Measurements from ENCODE around the gene ADH4. TPM values are rescaled to one million over a fixed set of nuclear protein-coding genes. Genes with fewer than 3 reads are reported as not detected.

The ADH4 gene
- polyA plus RNA-seq, 1 donor (not counting 4 experiments of a cell fraction or from before 2014, with no cell fraction given) = not detected

DNA sequence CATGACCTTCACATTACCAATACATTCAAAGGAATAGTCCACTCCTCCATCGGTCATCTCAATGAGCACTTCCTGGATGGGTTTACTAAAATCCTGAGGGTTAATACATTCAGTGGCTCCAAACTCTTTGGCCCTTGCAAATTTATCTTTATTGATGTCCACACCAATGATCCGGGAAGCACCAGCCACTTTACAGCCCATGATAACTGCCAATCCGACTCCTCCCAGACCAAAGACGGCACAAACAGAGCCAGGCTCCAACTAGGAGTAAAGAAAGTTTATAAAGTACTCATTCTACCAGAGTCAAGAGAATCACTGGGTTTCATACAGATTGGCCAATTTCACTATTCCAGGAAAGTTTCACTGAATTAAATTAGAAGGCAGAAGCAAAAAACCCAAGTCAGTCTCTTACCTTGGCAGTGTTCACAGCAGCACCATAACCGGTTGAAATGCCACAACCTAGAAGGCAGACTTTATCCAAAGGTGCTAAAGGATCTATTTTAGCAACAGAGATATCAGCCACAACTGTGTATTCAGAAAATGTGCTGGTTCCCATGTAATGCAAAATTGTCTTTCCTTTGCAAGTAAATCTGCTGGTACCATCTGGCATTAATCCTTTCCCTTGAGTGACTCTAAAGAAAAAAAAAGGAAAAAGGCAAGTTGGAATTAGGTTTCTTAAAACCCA, 67.7 kb downstream of the ADH4 start:
- no peaks in the 10 kb centered on the region for H3K4me1 ChIP-seq (ENCODE audit: control insufficient read depth, extremely low read depth, insufficient read depth, low read length)
- FAIRE-seq = no peak
- no peaks in the 10 kb centered on the region for H3K9me3 ChIP-seq (ENCODE audit: control insufficient read depth, low read depth, low read length)
- DNase-seq (ENCODE audit: low read depth, low spot score) = no peak
- peaks cover 21% of the 10 kb centered on the region for H3K79me2 ChIP-seq (ENCODE audit: control insufficient read depth, insufficient read depth, low read length)
- H3K36me3 ChIP-seq (ENCODE audit: control insufficient read depth in 2 of 2, extremely low read depth in 1 of 2, insufficient read depth in 2 of 2, low read length in 2 of 2) = peaks cover 14 to 34% of the 10 kb centered on the region in 2 experiments
- H3K9me1 ChIP-seq (ENCODE audit: control insufficient read depth, extremely low read depth, insufficient read depth, low read length) = no peaks in the 10 kb centered on the region
- no peak overlapping the region for H3K4me2 ChIP-seq (ENCODE audit: control insufficient read depth, extremely low read depth, insufficient read depth, low read depth, low read length)
- H4K20me1 ChIP-seq (ENCODE audit: control insufficient read depth, extremely low read depth, insufficient read depth, low read length) = no peaks in the 10 kb centered on the region
- H3K9ac ChIP-seq (ENCODE audit: control insufficient read depth, extremely low read depth, insufficient read depth, low read length) = no peak overlapping the region
- TF ChIP-seq EZH2 (IDR thresholded peaks at IDR 0.05; ENCODE audit: low read length) (no peak), CTCF (optimal IDR thresholded peaks at IDR 0.05 in 1 of 3, IDR thresholded peaks at IDR 0.05 in 1 of 3, conservative IDR thresholded peaks at IDR 0.05 in 1 of 3; ENCODE audit: extremely low read depth in 1 of 3, insufficient read depth in 2 of 3, low read length in 3 of 3) (no peak)
- no peak overlapping the region for H3K27ac ChIP-seq (ENCODE audit: control insufficient read depth, insufficient read depth, low read length)
- H2AFZ ChIP-seq (ENCODE audit: control insufficient read depth, low read length) = no peak overlapping the region
- no peaks in the 10 kb centered on the region for H3K27me3 ChIP-seq (ENCODE audit: control insufficient read depth, extremely low read depth, insufficient read depth, low read length)
- no peak overlapping the region for H3K4me3 ChIP-seq (ENCODE audit: control insufficient read depth in 2 of 3, extremely low read depth in 1 of 3, insufficient read depth in 2 of 3, low read depth in 1 of 3, low read length in 3 of 3)
- dilution Hi-C loops (cut with MboI; ENCODE audit: extremely low pct_ligation_motif_present, low sequenced_read_pairs) = no loop called here

DNA sequence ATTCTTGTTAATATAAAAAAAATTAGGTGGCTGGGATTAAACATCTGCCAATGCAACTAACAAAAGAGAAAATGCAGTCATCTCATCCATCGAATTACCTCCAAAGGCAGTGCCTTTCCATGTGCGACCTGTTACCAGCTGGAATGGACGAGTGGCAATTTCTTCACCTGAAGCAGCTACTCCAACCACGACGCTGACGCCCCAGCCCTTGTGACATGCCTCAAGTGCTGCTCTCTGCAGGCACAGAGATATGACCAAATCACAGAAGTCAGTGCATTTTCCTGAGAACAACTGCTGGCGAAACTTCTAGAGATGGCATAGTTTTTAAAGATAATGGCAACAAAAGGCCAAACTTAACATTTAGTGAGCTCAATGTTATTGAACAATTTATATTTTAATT, 69.3 kb downstream of the ADH4 start:
- Histone ChIP-seq H3K4me3 (ENCODE audit: control insufficient read depth in 2 of 3, extremely low read depth in 1 of 3, insufficient read depth in 2 of 3, low read depth in 1 of 3, low read length in 3 of 3) (no peak overlapping the region), H4K20me1 (ENCODE audit: control insufficient read depth, extremely low read depth, insufficient read depth, low read length) (no peaks in the 10 kb centered on the region), H3K4me2 (ENCODE audit: control insufficient read depth, extremely low read depth, insufficient read depth, low read depth, low read length) (no peak overlapping the region), H3K9me3 (ENCODE audit: control insufficient read depth, low read depth, low read length) (no peaks in the 10 kb centered on the region), H2AFZ (ENCODE audit: control insufficient read depth, low read length) (no peak overlapping the region), H3K27ac (ENCODE audit: control insufficient read depth, insufficient read depth, low read length) (no peak overlapping the region), H3K4me1 (ENCODE audit: control insufficient read depth, extremely low read depth, insufficient read depth, low read length) (no peaks in the 10 kb centered on the region), H3K9me1 (ENCODE audit: control insufficient read depth, extremely low read depth, insufficient read depth, low read length) (no peaks in the 10 kb centered on the region), H3K36me3 (ENCODE audit: control insufficient read depth in 2 of 2, extremely low read depth in 1 of 2, insufficient read depth in 2 of 2, low read length in 2 of 2) (peaks cover 11 to 28% of the 10 kb centered on the region in 2 experiments), H3K9ac (ENCODE audit: control insufficient read depth, extremely low read depth, insufficient read depth, low read length) (no peak overlapping the region), H3K79me2 (ENCODE audit: control insufficient read depth, insufficient read depth, low read length) (peaks cover 13% of the 10 kb centered on the region), H3K27me3 (ENCODE audit: control insufficient read depth, extremely low read depth, insufficient read depth, low read length) (no peaks in the 10 kb centered on the region)
- DNase-seq (ENCODE audit: low read depth, low spot score) (no peak), FAIRE-seq (no peak)
- dilution Hi-C loops (cut with MboI; ENCODE audit: extremely low pct_ligation_motif_present, low sequenced_read_pairs) = no loop called here
- TF ChIP-seq CTCF (optimal IDR thresholded peaks at IDR 0.05 in 1 of 3, IDR thresholded peaks at IDR 0.05 in 1 of 3, conservative IDR thresholded peaks at IDR 0.05 in 1 of 3; ENCODE audit: extremely low read depth in 1 of 3, insufficient read depth in 2 of 3, low read length in 3 of 3) (no peak), EZH2 (IDR thresholded peaks at IDR 0.05; ENCODE audit: low read length) (no peak)

Other genes with a start within 250 kb of the ADH4 start
- 83.2 to 150 TPM (median 146 TPM) in 3 replicates for gene EIF4E, start 215.2 kb downstream of the ADH4 start, polyA plus RNA-seq
- gene METAP1, start 148.6 kb downstream of the ADH4 start, polyA plus RNA-seq = 43.9 to 89.4 TPM (median 88.8 TPM) in 3 replicates
- 238 to 314 TPM (median 260 TPM) in 3 replicates for gene ADH5, start 55.5 kb downstream of the ADH4 start, polyA plus RNA-seq
- not detected in 3 replicates for gene ADH6, start 74.9 kb upstream of the ADH4 start, polyA plus RNA-seq
- gene ADH1A, start 146.7 kb upstream of the ADH4 start, polyA plus RNA-seq = not detected in 3 replicates
- gene ADH1B, start 177.1 kb upstream of the ADH4 start, polyA plus RNA-seq = not detected in 3 replicates
- 0.03 TPM in 1 of 3 replicates, not detected in the others for gene ADH1C, start 208.4 kb upstream of the ADH4 start, polyA plus RNA-seq